HCT116 (cell line): Measurements from ENCODE around the gene TRRAP. TPM values are rescaled to one million over a fixed set of nuclear protein-coding genes. Genes with fewer than 3 reads are reported as not detected.

Experiments used
- ATAC-seq: fragments of 200-7000 bp; cut with Tn5 transposase; 2 replicates; pipeline ENCODE4 v1.9.1; 2020; ENCODE audit warnings: mild to moderate bottlenecking, moderate library complexity
- BruUV-seq: library from RNA; stranded (reverse); fragments of 400-500 nt; replicated peaks from 2 replicates; lab custom pipeline; 2021; lab: Mats Ljungman, UMichigan
- CTCF ChIA-PET: fragments of 300-600 bp; sonication (Branson Sonifier 250); formaldehyde crosslinking; loops from one replicate; lab custom pipeline; 2021; ENCODE audit warnings: antibody characterized with exemption; lab: Charles Lee
- POLR2A ChIA-PET: fragments of 300-600, 350-600 bp; sonication (Branson Sonifier 250); formaldehyde crosslinking; loops from one replicate; lab custom pipeline; 2021; ENCODE audit warnings: antibody characterized with exemption; lab: Charles Lee
- RAD21 ChIA-PET, 2 experiments: fragments of 300-600 bp; sonication (Branson Sonifier 250); formaldehyde crosslinking; loops; one replicate each; lab custom pipeline; 2023; ENCODE audit warnings: low total read pairs in 2 of 2; ENCODE audit not compliant: uncharacterized antibody in 2 of 2, unreplicated experiment in 2 of 2, low non-redundant PET in 1 of 2; lab: Charles Lee
- DNase-seq: peaks from one replicate; pipeline ENCODE4 v3.0.0-alpha.2; 2010; ENCODE audit warnings: low read depth, low spot score
- H2AFZ ChIP-seq: fragments of 200-600 bp; shearing (Covaris generic), sonication (generic); 2 replicates; pipeline ENCODE4 v1.6.1; 2017; ENCODE audit warnings: low read depth, mixed run types, mixed read lengths, antibody characterized with exemption, low read length; ENCODE audit not compliant: poor library complexity, severe bottlenecking
- H3K27ac ChIP-seq: 2 replicates; pipeline ENCODE4 v1.5.1; 2012; ENCODE audit warnings: low read depth, low read length
- H3K27me3 ChIP-seq: fragments of 200-600 bp; sonication (generic); 2 replicates; pipeline ENCODE4 v1.6.1; 2016; ENCODE audit warnings: mixed run types, low read length, mixed read lengths; ENCODE audit not compliant: insufficient read depth
- H3K36me3 ChIP-seq, 2 experiments: fragments of 200-500 bp in 1 of 2; fragments of 200-600 bp in 1 of 2; sonication (Bioruptor generic) in 1 of 2; sonication (generic) in 1 of 2; 2 replicates each; pipeline versions ENCODE4 v1.5.1 to v1.6.1; 2014 to 2016; ENCODE audit warnings: low read length in 2 of 2, inconsistent platforms in 1 of 2, mixed read lengths in 1 of 2, mixed run types in 1 of 2; ENCODE audit not compliant: insufficient read depth in 2 of 2, control insufficient read depth in 1 of 2
- H3K4me1 ChIP-seq, 2 experiments: fragments of 200-600 bp in 1 of 2; sonication (generic) in 1 of 2; 2 replicates each; pipeline versions ENCODE4 v1.5.1 to v1.6.1; 2012 to 2017; ENCODE audit warnings: low read length in 2 of 2, inconsistent platforms in 1 of 2, mild to moderate bottlenecking in 1 of 2, mixed read lengths in 1 of 2, mixed run types in 1 of 2, moderate library complexity in 1 of 2; ENCODE audit not compliant: insufficient read depth in 2 of 2, control insufficient read depth in 1 of 2
- H3K4me2 ChIP-seq: fragments of 200-600 bp; sonication (generic); 2 replicates; pipeline ENCODE4 v1.6.1; 2017; ENCODE audit warnings: mixed run types, low read length, mixed read lengths
- H3K4me3 ChIP-seq, 2 experiments: fragments of 200-600 bp in 1 of 2; sonication (generic) in 1 of 2; replicated peaks in 1 of 2; 2 replicates each; pipeline ENCODE4 v1.5.1; 2011 to 2016; ENCODE audit warnings: low read length in 2 of 2, control low read depth in 1 of 2, low read depth in 1 of 2, mild to moderate bottlenecking in 1 of 2, mixed read lengths in 1 of 2, mixed run types in 1 of 2
- H3K79me2 ChIP-seq: fragments of 200-600 bp; sonication (generic); 2 replicates; pipeline ENCODE4 v1.6.1; 2017; ENCODE audit warnings: mild to moderate bottlenecking, mixed run types, low read length, moderate library complexity, mixed read lengths; ENCODE audit not compliant: insufficient read depth
- H3K9ac ChIP-seq: fragments of 200-600 bp; sonication (generic); 2 replicates; pipeline ENCODE4 v1.6.1; 2016; ENCODE audit warnings: low read length, mixed read lengths
- H3K9me2 ChIP-seq: fragments of 200-600 bp; sonication (generic), shearing (Covaris generic); 2 replicates; pipeline ENCODE4 v1.6.1; 2017; ENCODE audit warnings: mixed run types, mild to moderate bottlenecking, moderate library complexity; ENCODE audit not compliant: insufficient read depth
- H3K9me3 ChIP-seq, 2 experiments: fragments of 200-500 bp in 1 of 2; fragments of 200-600 bp in 1 of 2; sonication (Bioruptor generic) in 1 of 2; sonication (generic) in 1 of 2; 2 replicates each; pipeline ENCODE4 v1.6.1; 2014 to 2017; ENCODE audit warnings: low read length in 2 of 2, mixed read lengths in 2 of 2, inconsistent platforms in 1 of 2, low read depth in 1 of 2, mild to moderate bottlenecking in 1 of 2, mixed run types in 1 of 2, moderate library complexity in 1 of 2; ENCODE audit not compliant: control insufficient read depth in 1 of 2, insufficient read depth in 1 of 2
- H4K20me1 ChIP-seq: fragments of 200-600 bp; sonication (generic), shearing (Covaris generic); 2 replicates; pipeline ENCODE4 v1.6.1; 2017; ENCODE audit warnings: mixed run types, mild to moderate bottlenecking, moderate library complexity; ENCODE audit not compliant: insufficient read depth
- ATF3 ChIP-seq: IDR thresholded peaks from 2 replicates; pipeline ENCODE4 v1.6.1; 2012
- CEBPB ChIP-seq: IDR thresholded peaks from 2 replicates; pipeline ENCODE4 v1.6.1; 2012; ENCODE audit warnings: low read depth
- CTCF ChIP-seq, 3 experiments: fragments of 200-600 bp in 1 of 3; sonication (generic) in 1 of 3; IDR thresholded peaks in 2 of 3; conservative IDR thresholded peaks in 1 of 3; 2 replicates each; pipeline ENCODE4 v1.5.1; 2012 to 2017; ENCODE audit warnings: low read depth in 2 of 3, low read length in 2 of 3, antibody characterized with exemption in 1 of 3, borderline replicate concordance in 1 of 3, control low read depth in 1 of 3, mild to moderate bottlenecking in 1 of 3, mixed read lengths in 1 of 3, mixed run types in 1 of 3, moderate library complexity in 1 of 3; ENCODE audit not compliant: insufficient read depth in 1 of 3
- EGR1 ChIP-seq: IDR thresholded peaks from 2 replicates; pipeline ENCODE4 v1.6.1; 2012; ENCODE audit warnings: low read depth
- ELF1 ChIP-seq: IDR thresholded peaks from 2 replicates; pipeline ENCODE4 v1.6.1; 2012; ENCODE audit warnings: low read depth, borderline replicate concordance
- FOSL1 ChIP-seq: IDR thresholded peaks from 2 replicates; pipeline ENCODE4 v1.6.1; 2012; ENCODE audit warnings: low read depth
- JUND ChIP-seq: IDR thresholded peaks from 2 replicates; pipeline ENCODE4 v1.6.1; 2012
- MAX ChIP-seq: IDR thresholded peaks from 2 replicates; pipeline ENCODE4 v1.6.1; 2012
- POLR2A ChIP-seq: IDR thresholded peaks from 2 replicates; pipeline ENCODE4 v1.7.0; 2011; ENCODE audit warnings: borderline replicate concordance; ENCODE audit not compliant: insufficient read depth, insufficient read length; ENCODE audit errors: extremely low read depth
- POLR2AphosphoS5 ChIP-seq: IDR thresholded peaks from 2 replicates; pipeline ENCODE4 v1.6.1; 2011; ENCODE audit warnings: mild to moderate bottlenecking, low read depth, low read length, moderate library complexity
- REST ChIP-seq: IDR thresholded peaks from 2 replicates; pipeline ENCODE4 v1.6.1; 2012; ENCODE audit warnings: low read depth
- SIN3A ChIP-seq: IDR thresholded peaks from 2 replicates; pipeline ENCODE4 v1.6.1; 2012; ENCODE audit warnings: low read depth
- SP1 ChIP-seq: IDR thresholded peaks from 2 replicates; pipeline ENCODE4 v1.6.1; 2012; ENCODE audit warnings: low read depth
- TCF7L2 ChIP-seq: IDR thresholded peaks from 2 replicates; pipeline ENCODE4 v1.7.0; 2011; ENCODE audit warnings: borderline replicate concordance, inconsistent platforms; ENCODE audit not compliant: insufficient read depth, insufficient read length; ENCODE audit errors: extremely low read depth
- YY1 ChIP-seq: IDR thresholded peaks from 2 replicates; pipeline ENCODE4 v1.6.1; 2011; ENCODE audit warnings: low read length, low read depth, moderate library complexity, mild to moderate bottlenecking; ENCODE audit not compliant: insufficient replicate concordance; ENCODE audit errors: extremely low read depth
- ZFX ChIP-seq: fragments of 450-650 bp; IDR thresholded peaks from 2 replicates; pipeline ENCODE4 v1.6.1; 2017
- ZNF274 ChIP-seq: fragments of 200-500 bp; sonication (Bioruptor generic); IDR thresholded peaks from 2 replicates; pipeline ENCODE4 v1.6.1; 2014; ENCODE audit warnings: mild to moderate bottlenecking, low read depth, low read length, inconsistent platforms
- intact Hi-C: fragments of 100-400 bp; cut with micrococcal nuclease; formaldehyde crosslinking; loops from 2 replicates; pipeline ENCODE4 v1.10.0; 2022
- total RNA-seq: library from RNA; stranded (reverse); gene quantifications from one replicate; pipeline ENCODE4 v1.2.1, GENCODE V29; 2021; ENCODE audit not compliant: unreplicated experiment

TRRAP gene
- total RNA-seq, 1 experiment from 2014 or later: 44.5 TPM

- Histone ChIP-seq H2AFZ (no peak overlapping the region), H3K79me2 (no peaks in the 10 kb centered on the region), H3K36me3 (peaks cover 21 to 40% of the 10 kb centered on the region in 2 experiments; a peak in 3 of 4 replicates), H3K4me1 (no peaks in the 10 kb centered on the region), H3K27ac (no peak overlapping the region), H3K9me2 (no peaks in the 10 kb centered on the region), H3K9ac (no peak overlapping the region), H3K9me3 (no peaks in the 10 kb centered on the region), H3K4me2 (no peak overlapping the region), H3K4me3 (no peak overlapping the region), H4K20me1 (no peaks in the 10 kb centered on the region), H3K27me3 (no peaks in the 10 kb centered on the region)
- TF ChIP-seq CTCF (IDR thresholded peaks at IDR 0.05 in 2 of 3, conservative IDR thresholded peaks at IDR 0.05 in 1 of 3; ENCODE audit: borderline replicate concordance in 1 of 3, insufficient read depth in 1 of 3, low read depth in 2 of 3, low read length in 2 of 3) (no peak), SP1 (no peak), ZNF274 (no peak), TCF7L2 (no peak), FOSL1 (no peak), POLR2AphosphoS5 (no peak), MAX (no peak), ELF1 (no peak), REST (no peak), YY1 (no peak), POLR2A (no peak), JUND (no peak), ATF3 (no peak), ZFX (no peak), EGR1 (no peak), CEBPB (no peak), SIN3A (no peak)
- ChIA-PET POLR2A (no interaction called here), RAD21 (no interaction called here), CTCF (no interaction called here)
- intact Hi-C loops: no loop called here
- ATAC-seq (no peak), DNase-seq (no peak)
- BruUV-seq: no TSS peak
Observed at GRCh38 chr7:99032928-99033327, 154.6 kb downstream of the TRRAP start.
